ENCODE data around the gene MRPS25.

- TF ChIP-seq POLR2AphosphoS5 (IDR thresholded peaks at IDR 0.05; ENCODE audit: low read depth, low read length): no peak
- TF ChIP-seq CTCF (IDR thresholded peaks at IDR 0.05): no peak
- TF ChIP-seq REST (IDR thresholded peaks at IDR 0.05; ENCODE audit: insufficient read depth in 1 of 2, low read depth in 2 of 2, low read length in 1 of 2): no peak
Measured at GRCh38 chr3:15081960-15082664, 17.0 kb upstream of the MRPS25 start.
